ENCODE data around the gene MYOZ3.

Gene MYOZ3, protein sequence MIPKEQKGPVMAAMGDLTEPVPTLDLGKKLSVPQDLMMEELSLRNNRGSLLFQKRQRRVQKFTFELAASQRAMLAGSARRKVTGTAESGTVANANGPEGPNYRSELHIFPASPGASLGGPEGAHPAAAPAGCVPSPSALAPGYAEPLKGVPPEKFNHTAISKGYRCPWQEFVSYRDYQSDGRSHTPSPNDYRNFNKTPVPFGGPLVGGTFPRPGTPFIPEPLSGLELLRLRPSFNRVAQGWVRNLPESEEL

GRCh38 chr5:150661086-150661485, at the start of gene MYOZ3:
Gene MYOZ3, plus strand, starts transcription at chr5:150661251. Its CDS starts 1,691 bp downstream, at chr5:150662942.
- no peaks in the 10 kb centered on the region for H3K36me3 ChIP-seq (ENCODE audit: control insufficient read depth, insufficient read depth, low read length)
- H3K9me3 ChIP-seq (ENCODE audit: control insufficient read depth, low read length) = no peaks in the 10 kb centered on the region
- H3K4me1 ChIP-seq (ENCODE audit: control insufficient read depth, insufficient read depth, low read length) = peaks cover 8% of the 10 kb centered on the region
- H3K4me3 ChIP-seq (ENCODE audit: low read length) = no peak within 1 kb of the TSS
- no peaks in the 10 kb centered on the region for H3K27me3 ChIP-seq (ENCODE audit: control insufficient read depth, insufficient read depth, low read length)
- no peak within 1 kb of the TSS for H3K9ac ChIP-seq (ENCODE audit: low read length)

DNA sequence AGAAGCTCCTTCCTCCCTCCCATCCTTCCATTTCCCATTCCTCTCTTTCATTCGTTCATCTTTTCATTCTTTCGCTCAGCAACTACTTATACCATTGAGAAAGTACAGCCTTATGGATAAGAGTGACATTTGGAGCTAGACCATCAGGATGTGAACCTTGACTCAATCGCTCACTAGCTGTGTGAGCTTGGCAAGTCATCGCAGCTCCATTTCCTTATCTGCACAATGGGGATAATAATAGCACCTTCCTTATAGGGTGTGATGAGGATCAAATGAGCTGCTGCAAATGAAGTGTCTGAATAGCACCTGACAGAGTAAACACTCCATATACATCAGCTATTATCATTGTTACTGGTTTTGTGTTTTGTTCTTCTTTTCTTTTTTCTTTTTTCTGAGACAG, 48.6 kb upstream of the MYOZ3 start:
- no peak overlapping the region for H3K9ac ChIP-seq (ENCODE audit: low read length)
- no peaks in the 10 kb centered on the region for H3K36me3 ChIP-seq (ENCODE audit: control insufficient read depth, insufficient read depth, low read length)
- no peaks in the 10 kb centered on the region for H3K9me3 ChIP-seq (ENCODE audit: control insufficient read depth, low read length)
- H3K27me3 ChIP-seq (ENCODE audit: control insufficient read depth, insufficient read depth, low read length) = no peaks in the 10 kb centered on the region
- peaks cover 80% of the 10 kb centered on the region for H3K4me1 ChIP-seq (ENCODE audit: control insufficient read depth, insufficient read depth, low read length)
- H3K4me3 ChIP-seq (ENCODE audit: low read length) = no peak overlapping the region

DNA sequence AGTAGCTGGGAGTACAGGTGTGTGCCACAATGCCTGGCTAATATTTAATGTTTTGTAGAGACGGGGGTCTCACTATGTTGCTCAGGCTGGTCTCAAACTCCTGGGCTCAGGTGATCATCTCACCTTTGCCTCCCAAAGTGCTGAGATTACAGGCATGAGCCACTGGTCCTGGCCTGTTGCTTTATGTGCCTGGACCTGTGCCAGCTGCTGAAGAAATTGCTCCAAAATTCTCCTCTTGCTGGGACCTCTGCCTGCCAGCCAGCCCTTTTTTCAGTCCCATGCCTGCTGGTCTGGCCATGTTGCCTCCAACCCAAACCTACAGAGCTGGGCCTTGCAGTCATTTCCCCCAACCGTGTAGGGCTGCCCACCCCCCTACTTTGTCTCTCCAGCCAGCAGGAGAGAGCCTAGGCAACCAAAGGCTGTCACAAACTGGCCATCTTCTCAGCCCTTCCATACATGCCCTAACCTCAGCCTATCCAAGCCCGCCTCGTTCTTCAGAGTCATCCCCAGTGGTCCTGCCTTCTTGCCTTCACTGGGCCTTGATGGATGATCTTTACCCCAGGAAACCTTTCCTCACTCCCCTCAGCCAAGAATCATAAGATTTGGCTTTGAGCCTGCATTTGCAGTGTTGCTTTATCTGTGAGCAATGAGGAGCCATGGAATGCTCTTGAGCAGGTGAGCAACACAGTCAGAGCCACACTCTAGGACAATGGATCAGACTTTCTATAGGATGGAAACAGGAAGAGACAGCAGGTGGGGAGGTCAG, 48.0 kb upstream of the MYOZ3 start:
- no peak overlapping the region for H3K9ac ChIP-seq (ENCODE audit: low read length)
- H3K4me1 ChIP-seq (ENCODE audit: control insufficient read depth, insufficient read depth, low read length) = peaks cover 87% of the 10 kb centered on the region
- H3K36me3 ChIP-seq (ENCODE audit: control insufficient read depth, insufficient read depth, low read length) = no peaks in the 10 kb centered on the region
- H3K27me3 ChIP-seq (ENCODE audit: control insufficient read depth, insufficient read depth, low read length) = no peaks in the 10 kb centered on the region
- no peaks in the 10 kb centered on the region for H3K9me3 ChIP-seq (ENCODE audit: control insufficient read depth, low read length)
- no peak overlapping the region for H3K4me3 ChIP-seq (ENCODE audit: low read length)

DNA sequence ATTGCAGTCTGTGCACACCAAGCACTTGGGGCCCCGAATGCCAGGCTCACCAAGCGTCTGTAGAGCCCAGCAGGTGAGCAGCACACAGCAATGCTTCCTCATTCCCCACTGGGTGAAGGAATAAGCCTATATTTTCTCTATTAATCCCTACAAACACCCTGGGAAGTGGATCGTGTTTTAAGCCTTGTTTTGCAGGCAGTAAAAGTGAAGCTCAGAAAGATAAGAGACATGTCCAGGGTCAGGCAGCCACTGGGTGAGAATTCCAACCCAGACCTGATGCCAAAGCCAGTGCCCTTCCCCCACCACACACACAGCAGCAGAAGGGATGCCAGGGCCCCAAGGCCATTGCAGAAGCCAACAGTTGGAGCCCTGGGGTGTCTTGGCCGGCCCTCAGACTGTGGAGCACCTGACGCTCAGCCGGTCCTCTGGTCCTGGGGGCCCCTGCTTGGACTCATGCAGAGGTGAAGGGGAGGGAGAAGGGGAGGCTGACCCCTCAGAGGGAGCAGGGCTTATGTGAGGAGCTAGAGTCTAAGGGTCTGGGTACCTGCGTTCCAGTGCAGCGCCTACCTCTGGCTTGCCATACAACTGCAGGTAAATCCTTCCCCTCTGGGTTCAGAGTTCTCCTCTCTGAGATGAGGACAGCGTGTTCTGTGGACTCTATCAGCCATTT, 46.9 kb upstream of the MYOZ3 start:
- Histone ChIP-seq H3K4me1 (ENCODE audit: control insufficient read depth, insufficient read depth, low read length) (peaks cover 98% of the 10 kb centered on the region), H3K4me3 (ENCODE audit: low read length) (no peak overlapping the region), H3K36me3 (ENCODE audit: control insufficient read depth, insufficient read depth, low read length) (no peaks in the 10 kb centered on the region), H3K9ac (ENCODE audit: low read length) (no peak overlapping the region), H3K9me3 (ENCODE audit: control insufficient read depth, low read length) (no peaks in the 10 kb centered on the region), H3K27me3 (ENCODE audit: control insufficient read depth, insufficient read depth, low read length) (no peaks in the 10 kb centered on the region)

GRCh38 chr5:150614661-150615060, 46.4 kb upstream of the MYOZ3 start:
- H3K36me3 ChIP-seq (ENCODE audit: control insufficient read depth, insufficient read depth, low read length) = no peaks in the 10 kb centered on the region
- H3K4me1 ChIP-seq (ENCODE audit: control insufficient read depth, insufficient read depth, low read length) = peaks cover 95% of the 10 kb centered on the region
- no peaks in the 10 kb centered on the region for H3K27me3 ChIP-seq (ENCODE audit: control insufficient read depth, insufficient read depth, low read length)
- H3K9ac ChIP-seq (ENCODE audit: low read length) = no peak overlapping the region
- no peak overlapping the region for H3K4me3 ChIP-seq (ENCODE audit: low read length)
- no peaks in the 10 kb centered on the region for H3K9me3 ChIP-seq (ENCODE audit: control insufficient read depth, low read length)

DNA sequence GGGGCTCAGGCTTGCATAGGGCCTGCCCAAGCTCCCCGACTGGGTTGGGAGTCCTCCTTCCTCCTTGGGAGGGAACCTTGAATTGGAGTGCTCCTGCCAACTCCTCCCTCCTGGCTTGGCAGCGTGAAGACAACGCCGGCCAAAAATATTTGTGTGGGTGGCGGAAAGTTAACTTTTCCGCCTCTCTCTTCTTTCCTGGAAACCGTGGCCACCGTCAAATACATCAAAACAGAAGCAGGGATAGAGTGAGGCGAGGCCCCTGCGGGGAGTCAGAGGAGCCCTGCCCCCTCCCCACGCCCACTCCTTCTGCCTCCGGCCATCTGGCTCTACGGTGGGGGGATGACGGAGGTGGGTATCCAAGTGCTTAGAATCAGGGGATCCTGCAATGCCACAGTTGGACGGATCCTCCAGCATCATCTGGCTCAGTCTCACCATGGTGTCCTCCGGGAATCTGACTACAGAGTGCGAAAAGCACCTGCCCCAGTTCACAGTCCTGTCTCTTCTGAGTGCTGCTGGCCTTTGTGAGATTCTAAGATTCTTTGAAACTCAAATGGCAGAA, 45.8 kb upstream of the MYOZ3 start:
- H3K27me3 ChIP-seq (ENCODE audit: control insufficient read depth, insufficient read depth, low read length) = no peaks in the 10 kb centered on the region
- H3K9ac ChIP-seq (ENCODE audit: low read length) = no peak overlapping the region
- no peak overlapping the region for H3K4me3 ChIP-seq (ENCODE audit: low read length)
- no peaks in the 10 kb centered on the region for H3K36me3 ChIP-seq (ENCODE audit: control insufficient read depth, insufficient read depth, low read length)
- H3K9me3 ChIP-seq (ENCODE audit: control insufficient read depth, low read length) = no peaks in the 10 kb centered on the region
- peaks cover 90% of the 10 kb centered on the region for H3K4me1 ChIP-seq (ENCODE audit: control insufficient read depth, insufficient read depth, low read length)

DNA sequence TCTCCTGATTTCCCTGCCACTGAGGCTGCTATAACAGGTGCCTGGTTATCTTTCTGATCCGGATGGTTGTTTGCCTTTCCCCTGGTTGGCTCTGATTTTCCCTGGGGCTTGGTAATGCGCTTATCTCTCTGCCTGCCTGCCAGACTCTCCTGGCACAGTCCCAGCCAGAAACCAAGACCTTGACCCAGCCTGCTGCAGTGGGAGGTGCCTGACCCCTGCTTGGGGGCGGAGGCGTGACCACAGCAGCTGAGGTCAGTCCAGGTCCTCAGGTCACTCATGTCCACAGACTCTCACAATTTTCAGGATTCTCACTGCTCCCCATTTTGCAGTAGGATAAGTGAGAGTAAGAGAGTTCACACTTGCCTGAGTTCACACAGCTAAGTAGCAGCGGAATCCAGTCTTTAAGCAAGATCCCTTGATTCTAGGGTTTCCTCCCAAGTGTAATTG, 45.0 kb upstream of the MYOZ3 start:
- H3K9me3 ChIP-seq (ENCODE audit: control insufficient read depth, low read length) = no peaks in the 10 kb centered on the region
- H3K27me3 ChIP-seq (ENCODE audit: control insufficient read depth, insufficient read depth, low read length) = no peaks in the 10 kb centered on the region
- H3K36me3 ChIP-seq (ENCODE audit: control insufficient read depth, insufficient read depth, low read length) = no peaks in the 10 kb centered on the region
- H3K4me3 ChIP-seq (ENCODE audit: low read length) = no peak overlapping the region
- peaks cover 82% of the 10 kb centered on the region for H3K4me1 ChIP-seq (ENCODE audit: control insufficient read depth, insufficient read depth, low read length)
- no peak overlapping the region for H3K9ac ChIP-seq (ENCODE audit: low read length)

DNA sequence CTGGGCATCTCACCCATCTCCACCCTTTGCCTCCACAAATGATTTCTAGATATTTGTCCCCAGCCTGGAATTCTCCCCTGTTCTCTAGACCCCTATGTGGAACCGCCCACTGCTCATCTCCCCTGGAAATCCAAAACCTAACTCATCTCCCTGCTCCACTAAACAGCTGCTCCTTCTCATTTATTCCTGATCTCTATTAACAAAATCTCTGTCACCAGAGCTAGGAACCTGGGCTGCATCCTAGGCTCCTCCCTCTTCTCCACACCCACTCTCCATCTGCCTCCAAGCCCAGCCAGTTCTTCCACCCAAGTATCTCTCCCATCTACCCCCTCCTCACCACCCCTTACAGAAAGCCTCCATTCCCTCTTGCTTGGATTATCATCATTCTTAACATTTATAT, 44.5 kb upstream of the MYOZ3 start:
- Histone ChIP-seq H3K36me3 (ENCODE audit: control insufficient read depth, insufficient read depth, low read length) (no peaks in the 10 kb centered on the region), H3K9me3 (ENCODE audit: control insufficient read depth, low read length) (no peaks in the 10 kb centered on the region), H3K27me3 (ENCODE audit: control insufficient read depth, insufficient read depth, low read length) (no peaks in the 10 kb centered on the region), H3K9ac (ENCODE audit: low read length) (no peak overlapping the region), H3K4me3 (ENCODE audit: low read length) (no peak overlapping the region), H3K4me1 (ENCODE audit: control insufficient read depth, insufficient read depth, low read length) (peaks cover 77% of the 10 kb centered on the region)

- H3K9ac ChIP-seq (ENCODE audit: low read length) = no peak overlapping the region
- H3K4me3 ChIP-seq (ENCODE audit: low read length) = no peak overlapping the region
- no peaks in the 10 kb centered on the region for H3K27me3 ChIP-seq (ENCODE audit: control insufficient read depth, insufficient read depth, low read length)
- H3K4me1 ChIP-seq (ENCODE audit: control insufficient read depth, insufficient read depth, low read length) = peaks cover 70% of the 10 kb centered on the region
- no peaks in the 10 kb centered on the region for H3K9me3 ChIP-seq (ENCODE audit: control insufficient read depth, low read length)
- H3K36me3 ChIP-seq (ENCODE audit: control insufficient read depth, insufficient read depth, low read length) = no peaks in the 10 kb centered on the region
Measured at GRCh38 chr5:150618163-150618562, 42.9 kb upstream of the MYOZ3 start.

- peaks cover 71% of the 10 kb centered on the region for H3K4me1 ChIP-seq (ENCODE audit: control insufficient read depth, insufficient read depth, low read length)
- no peak overlapping the region for H3K4me3 ChIP-seq (ENCODE audit: low read length)
- no peaks in the 10 kb centered on the region for H3K36me3 ChIP-seq (ENCODE audit: control insufficient read depth, insufficient read depth, low read length)
- no peaks in the 10 kb centered on the region for H3K27me3 ChIP-seq (ENCODE audit: control insufficient read depth, insufficient read depth, low read length)
- H3K9ac ChIP-seq (ENCODE audit: low read length) = no peak overlapping the region
- no peaks in the 10 kb centered on the region for H3K9me3 ChIP-seq (ENCODE audit: control insufficient read depth, low read length)
Measured at GRCh38 chr5:150618588-150619281, 42.3 kb upstream of the MYOZ3 start.

- peaks cover 6% of the 10 kb centered on the region for H3K27me3 ChIP-seq (ENCODE audit: control insufficient read depth, insufficient read depth, low read length)
- H3K9ac ChIP-seq (ENCODE audit: low read length) = no peak overlapping the region
- no peaks in the 10 kb centered on the region for H3K9me3 ChIP-seq (ENCODE audit: control insufficient read depth, low read length)
- peaks cover 68% of the 10 kb centered on the region for H3K4me1 ChIP-seq (ENCODE audit: control insufficient read depth, insufficient read depth, low read length)
- H3K36me3 ChIP-seq (ENCODE audit: control insufficient read depth, insufficient read depth, low read length) = no peaks in the 10 kb centered on the region
- no peak overlapping the region for H3K4me3 ChIP-seq (ENCODE audit: low read length)
Measured at GRCh38 chr5:150619359-150620230, 41.5 kb upstream of the MYOZ3 start.
